ENCODE data around the gene UPK1A.

Gene UPK1A

DNA sequence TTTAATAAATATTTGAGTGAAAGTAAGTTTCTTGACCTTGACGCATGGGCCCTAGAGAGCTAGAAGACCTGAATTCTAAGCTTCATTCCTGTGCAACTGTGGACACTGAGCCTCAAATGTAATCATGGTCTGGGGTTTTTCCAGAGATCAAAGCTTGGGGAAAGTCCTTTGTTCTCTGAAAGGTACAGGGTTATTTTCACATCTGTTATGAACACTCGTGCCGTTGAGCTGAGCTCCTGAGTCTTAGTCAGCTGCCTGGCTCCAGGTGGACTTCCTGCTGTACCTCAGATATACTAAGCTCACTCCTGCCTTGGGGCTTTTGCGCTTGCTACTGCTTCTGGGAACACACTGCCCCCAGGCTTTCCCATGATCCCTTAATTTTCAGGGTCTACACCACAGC, 30.5 kb downstream of the UPK1A start:
- TF ChIP-seq, protein P1, sequence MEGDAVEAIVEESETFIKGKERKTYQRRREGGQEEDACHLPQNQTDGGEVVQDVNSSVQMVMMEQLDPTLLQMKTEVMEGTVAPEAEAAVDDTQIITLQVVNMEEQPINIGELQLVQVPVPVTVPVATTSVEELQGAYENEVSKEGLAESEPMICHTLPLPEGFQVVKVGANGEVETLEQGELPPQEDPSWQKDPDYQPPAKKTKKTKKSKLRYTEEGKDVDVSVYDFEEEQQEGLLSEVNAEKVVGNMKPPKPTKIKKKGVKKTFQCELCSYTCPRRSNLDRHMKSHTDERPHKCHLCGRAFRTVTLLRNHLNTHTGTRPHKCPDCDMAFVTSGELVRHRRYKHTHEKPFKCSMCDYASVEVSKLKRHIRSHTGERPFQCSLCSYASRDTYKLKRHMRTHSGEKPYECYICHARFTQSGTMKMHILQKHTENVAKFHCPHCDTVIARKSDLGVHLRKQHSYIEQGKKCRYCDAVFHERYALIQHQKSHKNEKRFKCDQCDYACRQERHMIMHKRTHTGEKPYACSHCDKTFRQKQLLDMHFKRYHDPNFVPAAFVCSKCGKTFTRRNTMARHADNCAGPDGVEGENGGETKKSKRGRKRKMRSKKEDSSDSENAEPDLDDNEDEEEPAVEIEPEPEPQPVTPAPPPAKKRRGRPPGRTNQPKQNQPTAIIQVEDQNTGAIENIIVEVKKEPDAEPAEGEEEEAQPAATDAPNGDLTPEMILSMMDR (IDR thresholded peaks at IDR 0.05; ENCODE audit: low read depth, low read length, missing control alignments): no peak
- no peak for DNase-seq (ENCODE audit: extremely low read depth, low read depth)

DNA sequence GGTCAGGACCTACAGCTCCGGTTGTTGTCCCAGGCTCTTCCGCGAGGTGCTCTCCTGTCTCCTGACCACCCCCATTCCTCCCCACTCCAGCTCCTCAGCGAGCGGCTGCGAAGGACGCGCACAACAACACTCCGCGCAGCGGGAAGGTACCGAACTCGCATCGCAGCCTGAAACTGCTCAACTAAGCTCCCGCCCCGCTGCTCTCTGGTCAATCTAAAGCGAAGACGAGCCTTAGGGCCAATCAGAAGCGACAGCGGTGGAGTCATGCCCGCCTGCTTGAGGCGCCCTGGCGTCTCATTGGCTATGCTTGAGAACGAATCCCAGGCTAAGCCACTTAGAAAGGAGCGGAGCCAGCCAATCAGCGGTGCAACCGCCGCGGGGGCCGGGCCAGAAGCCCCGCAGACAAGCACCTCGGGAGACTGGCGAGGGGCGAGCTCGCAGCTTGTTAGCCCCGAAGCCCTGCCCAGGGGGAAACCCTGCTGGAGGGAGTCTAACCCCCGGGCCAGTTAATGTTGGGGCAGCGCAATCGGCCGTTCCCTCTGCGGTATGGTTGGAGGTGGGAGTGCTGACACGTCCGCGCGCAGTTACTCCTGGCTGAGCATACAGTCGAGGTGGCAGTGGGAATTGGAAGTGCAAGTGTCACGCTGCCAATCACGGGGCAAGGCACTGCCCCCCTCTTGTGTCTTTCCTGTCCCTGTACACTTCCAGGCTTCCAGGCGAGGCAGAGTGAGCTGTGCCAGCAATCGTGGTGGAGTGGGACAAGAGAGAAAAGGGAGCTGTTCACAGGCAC, 36.1 kb downstream of the UPK1A start:
- DNase-seq (ENCODE audit: extremely low read depth, low read depth): peak; percentile 88
- H3K4me3 ChIP-seq (replicated peaks; ENCODE audit: low read depth, low read length): peak overlapping the region; percentile 42
- TF ChIP-seq, protein P1 (IDR thresholded peaks at IDR 0.05; ENCODE audit: low read depth, low read length, missing control alignments): no peak

More for the DNA sequence above, 30.5 kb downstream of the UPK1A start:
- no peak overlapping the region for H3K4me3 ChIP-seq (replicated peaks; ENCODE audit: low read depth, low read length)

DNA sequence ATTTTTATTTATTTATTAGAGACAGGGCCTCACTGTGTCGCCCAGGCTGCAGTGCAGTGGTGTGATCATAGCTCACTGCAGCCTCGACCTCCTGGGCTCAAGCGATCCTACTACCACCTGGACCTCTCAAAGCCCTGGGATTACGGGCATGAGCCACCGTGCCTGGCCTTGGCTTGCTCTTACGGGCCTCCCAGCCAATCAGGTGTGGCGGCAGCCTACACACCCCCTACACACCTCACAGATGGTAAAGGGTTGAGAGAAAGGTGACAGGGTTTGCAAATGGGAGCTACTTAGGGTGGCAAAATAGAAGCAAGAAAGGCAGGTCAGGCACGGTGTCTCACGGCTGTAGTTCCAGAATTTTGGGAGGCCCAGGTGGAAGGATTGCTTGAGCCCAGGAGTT, 37.0 kb downstream of the UPK1A start:
- TF ChIP-seq, protein P1 (IDR thresholded peaks at IDR 0.05; ENCODE audit: low read depth, low read length, missing control alignments): no peak
- no peak for DNase-seq (ENCODE audit: extremely low read depth, low read depth)
- no peak overlapping the region for H3K4me3 ChIP-seq (replicated peaks; ENCODE audit: low read depth, low read length)

DNA sequence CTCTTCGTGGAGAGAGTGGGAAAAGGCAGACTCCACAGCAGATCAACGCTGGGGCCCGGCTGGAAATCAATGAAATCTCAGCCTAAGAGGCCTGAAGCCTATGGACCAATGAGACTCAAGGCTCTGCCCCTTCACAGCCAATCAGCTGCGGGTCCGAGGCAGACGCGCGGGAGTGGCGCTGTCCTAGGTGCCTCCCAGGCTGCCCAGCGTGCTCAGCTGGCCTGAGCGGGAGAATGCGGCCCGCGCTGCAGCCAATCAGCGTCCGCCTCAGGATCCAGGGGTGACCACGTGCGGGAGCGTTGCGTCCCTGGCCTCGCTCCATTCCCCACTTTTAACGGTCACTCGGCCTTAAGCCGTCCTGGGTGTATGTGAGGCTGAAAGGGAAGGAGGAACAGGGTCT, 37.9 kb downstream of the UPK1A start, which contains the start of gene ZBTB32:
ZBTB32 (plus strand) TSS at position 341 of the 400 bp plus-strand sequence. CDS start 10,069 bp downstream, outside the sequence.
- TF ChIP-seq, protein P1 (IDR thresholded peaks at IDR 0.05; ENCODE audit: low read depth, low read length, missing control alignments): no peak
- peak; percentile 14 for DNase-seq (ENCODE audit: extremely low read depth, low read depth)

DNA sequence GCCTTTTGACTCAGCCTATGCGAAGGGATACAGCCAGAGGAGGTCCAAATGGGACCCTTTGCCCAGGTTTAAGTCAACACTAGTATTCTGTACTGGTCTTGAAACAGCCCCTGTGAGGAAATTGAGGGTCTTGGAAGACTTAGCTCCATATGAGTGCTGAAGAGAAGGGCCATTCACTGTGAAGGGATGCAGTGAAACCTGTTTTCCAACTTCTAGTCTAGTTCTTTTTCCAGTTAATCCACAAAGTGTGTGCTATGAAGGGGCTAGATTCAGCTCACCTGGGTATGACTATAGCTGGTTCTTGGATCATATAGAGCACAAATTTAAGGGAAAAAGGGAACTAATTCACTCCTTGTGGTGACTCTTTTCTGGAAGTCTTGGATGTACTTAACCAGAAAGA, 42.1 kb downstream of the UPK1A start:
- H3K4me3 ChIP-seq (replicated peaks; ENCODE audit: low read depth, low read length): no peak overlapping the region

More for the DNA sequence above, 37.9 kb downstream of the UPK1A start, which contains the start of gene ZBTB32:
- no peak within 1 kb of the TSS for H3K4me3 ChIP-seq (replicated peaks; ENCODE audit: low read depth, low read length)

DNA sequence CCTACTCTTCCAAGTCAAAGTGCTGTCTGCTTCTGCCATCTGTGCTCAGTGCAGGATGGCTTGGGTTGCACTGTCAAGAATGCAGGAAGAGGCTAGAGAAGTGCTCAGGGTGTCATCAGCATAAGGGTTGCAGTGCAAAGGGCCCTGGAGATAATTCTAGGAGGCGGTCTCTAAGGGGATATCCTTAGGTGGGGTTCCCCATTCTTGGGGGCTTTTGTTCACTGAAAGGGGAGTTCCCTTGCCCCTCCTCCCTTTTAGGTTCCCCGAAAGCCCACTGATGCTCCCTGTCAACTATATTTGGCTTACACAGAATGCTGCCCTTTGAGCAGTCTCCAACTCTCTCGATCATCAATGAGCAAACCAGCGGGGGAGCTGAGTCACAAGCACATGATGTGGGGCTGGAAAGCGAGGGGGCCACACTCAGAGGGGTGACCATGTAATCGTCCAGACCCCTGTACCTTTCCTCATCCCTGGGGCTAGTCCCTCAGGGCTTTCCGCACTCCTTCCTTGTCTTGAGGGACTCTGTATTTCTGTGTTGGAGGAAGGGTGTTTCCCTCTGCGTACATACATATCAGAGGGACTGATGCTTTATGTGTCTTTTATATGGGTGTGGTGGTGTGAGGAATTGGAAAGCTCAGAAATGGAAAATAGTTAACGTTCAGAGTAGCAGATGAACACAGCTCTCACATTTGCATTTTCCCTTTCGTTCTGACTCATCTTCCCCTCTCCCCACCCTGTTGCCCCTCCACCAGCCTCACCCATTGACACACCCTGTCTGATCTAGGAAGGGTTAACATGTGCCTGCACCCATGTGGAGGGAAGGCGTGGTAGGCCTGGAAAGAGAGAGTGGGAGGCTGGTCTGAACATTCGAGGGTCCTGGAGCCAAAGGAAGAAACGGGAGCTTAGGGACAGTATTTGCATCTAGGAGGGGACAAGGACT, 44.7 kb downstream of the UPK1A start:
- no peak overlapping the region for H3K4me3 ChIP-seq (replicated peaks; ENCODE audit: low read depth, low read length)
- no peak for DNase-seq (ENCODE audit: extremely low read depth, low read depth)
- TF ChIP-seq, protein P1 (IDR thresholded peaks at IDR 0.05; ENCODE audit: low read depth, low read length, missing control alignments): no peak

More for the DNA sequence above, 42.1 kb downstream of the UPK1A start:
- TF ChIP-seq, protein P1 (IDR thresholded peaks at IDR 0.05; ENCODE audit: low read depth, low read length, missing control alignments): no peak
- no peak for DNase-seq (ENCODE audit: extremely low read depth, low read depth)
